PC-9 (cell line): ENCODE results near the gene C1orf232. TPM values are rescaled to one million over a fixed set of nuclear protein-coding genes. Genes with fewer than 3 reads are reported as not detected.
A peak's percentile ranks its signal among the peaks of the same experiment; 100 is the strongest.

Source experiments
- Bru-seq: library from RNA; stranded (reverse); fragments of 400-500 nt; gene quantifications from one replicate; lab custom pipeline; 2021; lab: Mats Ljungman, UMichigan
- BruChase-seq, 2 experiments: library from RNA; stranded (reverse); fragments of 400-500 nt; gene quantifications; one replicate each; lab custom pipeline; 2021; lab: Mats Ljungman, UMichigan
- BruUV-seq: library from RNA; stranded (reverse); fragments of 400-500 nt; replicated peaks from 2 replicates; lab custom pipeline; 2021; lab: Mats Ljungman, UMichigan
- CTCF ChIA-PET: fragments of 300-600 bp; sonication (Branson Sonifier 250); formaldehyde crosslinking; loops from one replicate; lab custom pipeline; 2022; ENCODE audit warnings: antibody characterized with exemption; lab: Charles Lee
- POLR2A ChIA-PET: fragments of 300-600 bp; sonication (Branson Sonifier 250); formaldehyde crosslinking; loops from one replicate; lab custom pipeline; 2022; ENCODE audit warnings: antibody characterized with exemption; ENCODE audit not compliant: unreplicated experiment; lab: Charles Lee
- DNase-seq, 2 experiments: peaks; one replicate each; pipeline versions ENCODE4 v3.0.0 to v3.0.0-alpha.2; 2015 to 2022; ENCODE audit warnings: mixed read lengths in 1 of 2
- H2AFZ ChIP-seq: fragments of 200-600 bp; sonication (generic); 2 replicates; pipeline ENCODE4 v1.8.1; 2017; ENCODE audit warnings: antibody characterized with exemption
- H3F3A ChIP-seq: fragments of 200-600 bp; sonication (generic); 2 replicates; pipeline ENCODE4 v1.8.1; 2017; ENCODE audit warnings: antibody characterized with exemption, mild to moderate bottlenecking, low read depth; ENCODE audit not compliant: insufficient read depth
- H3K27ac ChIP-seq: fragments of 200-600 bp; sonication (generic); 2 replicates; pipeline ENCODE4 v1.6.1; 2016; ENCODE audit warnings: mixed run types
- H3K27me3 ChIP-seq: fragments of 200-600 bp; sonication (generic); 2 replicates; pipeline ENCODE4 v1.6.1; 2016; ENCODE audit warnings: low read depth, mixed run types; ENCODE audit not compliant: insufficient read depth
- H3K36me3 ChIP-seq: fragments of 200-600 bp; sonication (generic); 2 replicates; pipeline ENCODE4 v1.6.1; 2016; ENCODE audit warnings: low read depth, mixed run types
- H3K4me1 ChIP-seq: fragments of 200-600 bp; sonication (generic); replicated peaks from 2 replicates; pipeline ENCODE4 v1.6.1; 2016; ENCODE audit warnings: mixed run types; ENCODE audit not compliant: insufficient read depth
- H3K4me2 ChIP-seq: fragments of 200-600 bp; sonication (generic); 2 replicates; pipeline ENCODE4 v1.6.1; 2017; ENCODE audit warnings: mixed run types
- H3K4me3 ChIP-seq: fragments of 200-600 bp; sonication (generic); 2 replicates; pipeline ENCODE4 v1.6.1; 2016; ENCODE audit warnings: mixed run types
- H3K79me2 ChIP-seq: fragments of 200-600 bp; sonication (generic); 2 replicates; pipeline ENCODE4 v1.6.1; 2017; ENCODE audit warnings: low read depth, mixed run types
- H3K9me2 ChIP-seq: fragments of 200-600 bp; sonication (generic); 2 replicates; pipeline ENCODE4 v1.8.1; 2017; ENCODE audit warnings: mild to moderate bottlenecking; ENCODE audit not compliant: insufficient read depth
- H3K9me3 ChIP-seq: fragments of 200-600 bp; sonication (generic); 2 replicates; pipeline ENCODE4 v1.8.1; 2016; ENCODE audit warnings: low read depth; ENCODE audit not compliant: insufficient read depth
- H4K20me1 ChIP-seq: fragments of 200-600 bp; sonication (generic); 2 replicates; pipeline ENCODE4 v1.8.1; 2017; ENCODE audit not compliant: insufficient read depth
- EZH2 ChIP-seq: fragments of 200-600 bp; sonication (generic); IDR thresholded peaks from 2 replicates; pipeline ENCODE4 v1.8.0; 2017; ENCODE audit warnings: antibody characterized with exemption, low read depth
- intact Hi-C: fragments of 100-400 bp; cut with micrococcal nuclease; formaldehyde crosslinking; loops from one replicate; pipeline ENCODE4 v1.10.0; 2022; ENCODE audit not compliant: unreplicated experiment
- long read RNA-seq: library from polyadenylated mRNA; stranded (forward); transcript quantifications from one replicate; pipeline ENCODE4 v2.0.0, GENCODE V29; 2022
- total RNA-seq: library from RNA; stranded (reverse); gene quantifications from 2 replicates; pipeline ENCODE4 v1.2.3, GENCODE V29; 2021
- TF ChIP-seq, protein P1 (sequence below): fragments of 200-600 bp; sonication (generic); conservative IDR thresholded peaks from 2 replicates; pipeline ENCODE4 v1.6.1; 2017; ENCODE audit warnings: mixed run types, antibody characterized with exemption, mild to moderate bottlenecking, moderate library complexity

C1orf232 gene
- total RNA-seq (not detected in 2 replicates), Bru-seq, nascent RNA (percentile 7 among the genes with signal in this experiment), BruChase-seq, experiment 1, labeled RNA remaining after a 2-hour chase (percentile 10 among the genes with signal in this experiment), BruChase-seq, experiment 2, labeled RNA remaining after a 6-hour chase (not detected)
- long read RNA-seq: 0 reads

DNA sequence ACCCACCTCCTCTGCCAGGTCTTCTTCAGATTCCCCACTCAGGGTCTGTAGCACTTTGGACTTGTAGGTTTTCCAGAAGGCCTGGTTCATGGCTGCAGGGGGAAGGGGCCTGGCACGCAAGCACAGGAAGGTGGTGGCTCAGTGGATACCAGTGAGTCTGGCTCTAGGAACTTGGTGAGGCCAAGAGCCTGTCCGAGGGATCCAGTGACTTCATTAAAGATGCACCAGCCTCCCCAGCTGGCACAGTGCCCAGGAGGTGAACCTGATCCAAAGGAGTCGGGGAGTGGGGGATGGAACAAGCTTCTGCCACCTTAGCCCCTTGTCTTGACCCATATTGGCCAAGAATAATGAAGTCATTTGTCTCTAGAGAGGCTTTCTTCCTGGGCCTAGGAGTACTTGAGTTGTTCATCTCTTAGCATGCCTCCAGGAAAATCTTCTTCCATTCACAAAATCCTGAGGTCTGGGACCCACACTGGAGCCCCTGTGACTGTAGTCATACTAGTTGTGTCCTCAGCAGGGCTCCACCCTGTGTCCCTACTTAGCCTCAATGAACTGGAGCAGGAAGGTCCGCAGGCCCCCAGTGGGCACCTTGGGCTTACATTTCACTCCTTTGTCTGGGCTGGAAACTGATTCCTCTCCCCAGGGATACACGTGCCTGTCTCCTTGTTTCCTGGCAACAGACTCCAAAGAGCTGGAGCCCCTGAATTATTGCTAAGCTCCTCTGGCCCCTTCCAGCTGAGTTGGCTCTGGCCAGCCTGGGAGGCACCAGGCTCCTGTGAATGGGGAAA, at the start of gene C1orf232:
Gene C1orf232 (minus strand): TSS at position 554 of the 788 bp plus-strand sequence. CDS start 464 bp downstream, at position 90.
- Histone ChIP-seq H3K4me1 (peaks cover 10% of the 10 kb centered on the region; the same call in 1 of the 2 replicates), H4K20me1 (no peaks in the 10 kb centered on the region), H3K9me2 (no peaks in the 10 kb centered on the region), H2AFZ (peak within 1 kb of the TSS; percentile 95), H3K36me3 (no peaks in the 10 kb centered on the region), H3K4me3 (peak within 1 kb of the TSS; percentile 99), H3K27me3 (no peaks in the 10 kb centered on the region), H3K27ac (no peak within 1 kb of the TSS), H3K79me2 (peaks cover 16% of the 10 kb centered on the region), H3F3A (0 out of 2 replicates have a peak, but pooled peaks cover 2% of the 10 kb centered on the region), H3K4me2 (peak within 1 kb of the TSS; percentile 96), H3K9me3 (no peaks in the 10 kb centered on the region)
- TF ChIP-seq EZH2: no peak
- TF ChIP-seq, protein P1, sequence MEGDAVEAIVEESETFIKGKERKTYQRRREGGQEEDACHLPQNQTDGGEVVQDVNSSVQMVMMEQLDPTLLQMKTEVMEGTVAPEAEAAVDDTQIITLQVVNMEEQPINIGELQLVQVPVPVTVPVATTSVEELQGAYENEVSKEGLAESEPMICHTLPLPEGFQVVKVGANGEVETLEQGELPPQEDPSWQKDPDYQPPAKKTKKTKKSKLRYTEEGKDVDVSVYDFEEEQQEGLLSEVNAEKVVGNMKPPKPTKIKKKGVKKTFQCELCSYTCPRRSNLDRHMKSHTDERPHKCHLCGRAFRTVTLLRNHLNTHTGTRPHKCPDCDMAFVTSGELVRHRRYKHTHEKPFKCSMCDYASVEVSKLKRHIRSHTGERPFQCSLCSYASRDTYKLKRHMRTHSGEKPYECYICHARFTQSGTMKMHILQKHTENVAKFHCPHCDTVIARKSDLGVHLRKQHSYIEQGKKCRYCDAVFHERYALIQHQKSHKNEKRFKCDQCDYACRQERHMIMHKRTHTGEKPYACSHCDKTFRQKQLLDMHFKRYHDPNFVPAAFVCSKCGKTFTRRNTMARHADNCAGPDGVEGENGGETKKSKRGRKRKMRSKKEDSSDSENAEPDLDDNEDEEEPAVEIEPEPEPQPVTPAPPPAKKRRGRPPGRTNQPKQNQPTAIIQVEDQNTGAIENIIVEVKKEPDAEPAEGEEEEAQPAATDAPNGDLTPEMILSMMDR: no peak
- ChIA-PET POLR2A (no interaction called here), CTCF (interaction anchor here (1.0 kb wide), 1 partner anchor 153 kb away, joined by 3 read pairs; no protein-coding TSS in a partner anchor)
- intact Hi-C loops: loop anchor here (10.0 kb wide), 1 partner anchor 274 kb away; no protein-coding TSS in a partner anchor
- BruUV-seq: no TSS peak
- DNase-seq: no peak

DNA sequence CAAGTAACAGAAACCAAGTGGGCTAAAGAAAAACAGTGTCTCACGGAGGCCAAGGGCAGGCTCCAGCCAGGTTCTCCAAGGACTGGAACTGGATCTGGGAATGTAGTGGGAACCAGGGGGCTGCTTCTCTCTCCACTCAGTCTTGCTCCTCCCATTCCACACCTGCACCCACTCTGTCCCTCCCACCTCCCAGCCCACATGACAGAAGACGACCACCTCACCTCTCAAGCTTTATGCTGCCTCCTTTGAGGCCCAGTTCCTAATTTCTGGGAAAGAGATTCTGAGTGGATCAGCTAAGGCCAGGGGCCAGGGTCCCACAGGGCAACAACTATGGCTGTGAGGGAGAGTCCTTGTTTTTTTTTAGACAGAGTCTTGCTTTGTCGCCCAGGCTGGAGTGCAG, 46.5 kb upstream of the C1orf232 start:
- Histone ChIP-seq H3K4me1 (no peaks in the 10 kb centered on the region), H3K79me2 (no peaks in the 10 kb centered on the region), H3K9me2 (no peaks in the 10 kb centered on the region), H3K4me3 (no peak overlapping the region), H3K36me3 (no peaks in the 10 kb centered on the region), H3K4me2 (no peak overlapping the region), H3K9me3 (no peaks in the 10 kb centered on the region), H2AFZ (no peak overlapping the region), H3K27me3 (no peaks in the 10 kb centered on the region), H3F3A (no peaks in the 10 kb centered on the region), H3K27ac (no peak overlapping the region), H4K20me1 (no peaks in the 10 kb centered on the region)
- ChIA-PET CTCF (no interaction called here), POLR2A (no interaction called here)
- TF ChIP-seq, protein P1: no peak
- TF ChIP-seq EZH2: no peak
- BruUV-seq: no TSS peak
- no peak for DNase-seq
- intact Hi-C loops: no loop called here

DNA sequence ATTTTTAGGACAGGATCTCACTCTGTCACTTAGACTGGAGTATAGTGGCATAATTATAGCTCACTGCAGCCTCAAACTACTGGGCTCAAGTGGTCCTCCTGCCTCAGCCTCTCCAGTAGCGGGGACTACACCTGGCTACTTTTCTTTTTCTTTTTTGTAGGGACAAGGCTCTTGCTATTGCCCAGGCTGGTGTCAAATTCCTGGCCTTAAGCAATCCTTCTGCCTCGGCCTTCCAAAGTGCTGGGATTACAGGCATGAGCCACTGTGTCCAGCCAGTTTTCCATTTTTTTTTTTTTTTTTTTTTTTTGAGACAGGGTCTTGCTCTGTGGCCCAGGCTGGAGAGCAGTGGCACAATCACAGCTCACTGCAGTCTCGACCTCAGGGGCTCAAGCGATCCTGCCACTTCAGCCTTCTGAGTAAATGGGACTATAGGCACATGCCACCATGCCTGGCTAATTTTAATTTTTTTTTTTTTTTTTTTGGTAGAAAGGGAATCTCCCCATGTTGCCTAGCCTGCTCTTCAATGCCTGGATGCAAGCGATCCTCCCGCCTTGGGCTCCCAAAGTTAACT, 44.7 kb upstream of the C1orf232 start:
- no peak for TF ChIP-seq EZH2
- TF ChIP-seq, protein P1: no peak
- no peak overlapping the region for H2AFZ ChIP-seq
- no peaks in the 10 kb centered on the region for H3K79me2 ChIP-seq
- no peak overlapping the region for H3K27ac ChIP-seq
- no peaks in the 10 kb centered on the region for H3K36me3 ChIP-seq
- no peaks in the 10 kb centered on the region for H4K20me1 ChIP-seq
- H3K9me3 ChIP-seq: no peaks in the 10 kb centered on the region
- CTCF ChIA-PET: no interaction called here
- H3K9me2 ChIP-seq: no peaks in the 10 kb centered on the region
- H3K4me3 ChIP-seq: no peak overlapping the region
- H3K4me2 ChIP-seq: no peak overlapping the region
- intact Hi-C loops: no loop called here
- H3K4me1 ChIP-seq: no peaks in the 10 kb centered on the region
- DNase-seq: no peak
- H3F3A ChIP-seq: no peaks in the 10 kb centered on the region
- POLR2A ChIA-PET: no interaction called here
- BruUV-seq: no TSS peak
- H3K27me3 ChIP-seq: no peaks in the 10 kb centered on the region
